Measurements from ENCODE around the gene SYNGAP1. TPM values are rescaled to one million over a fixed set of nuclear protein-coding genes. Genes with fewer than 3 reads are reported as not detected.

SYNGAP1 gene
- total and polyA plus RNA-seq, 2 of the 8 experiments (the other 6 are each of a cell fraction or from before 2014, with no cell fraction given), result 31.0 to 101 TPM

DNA sequence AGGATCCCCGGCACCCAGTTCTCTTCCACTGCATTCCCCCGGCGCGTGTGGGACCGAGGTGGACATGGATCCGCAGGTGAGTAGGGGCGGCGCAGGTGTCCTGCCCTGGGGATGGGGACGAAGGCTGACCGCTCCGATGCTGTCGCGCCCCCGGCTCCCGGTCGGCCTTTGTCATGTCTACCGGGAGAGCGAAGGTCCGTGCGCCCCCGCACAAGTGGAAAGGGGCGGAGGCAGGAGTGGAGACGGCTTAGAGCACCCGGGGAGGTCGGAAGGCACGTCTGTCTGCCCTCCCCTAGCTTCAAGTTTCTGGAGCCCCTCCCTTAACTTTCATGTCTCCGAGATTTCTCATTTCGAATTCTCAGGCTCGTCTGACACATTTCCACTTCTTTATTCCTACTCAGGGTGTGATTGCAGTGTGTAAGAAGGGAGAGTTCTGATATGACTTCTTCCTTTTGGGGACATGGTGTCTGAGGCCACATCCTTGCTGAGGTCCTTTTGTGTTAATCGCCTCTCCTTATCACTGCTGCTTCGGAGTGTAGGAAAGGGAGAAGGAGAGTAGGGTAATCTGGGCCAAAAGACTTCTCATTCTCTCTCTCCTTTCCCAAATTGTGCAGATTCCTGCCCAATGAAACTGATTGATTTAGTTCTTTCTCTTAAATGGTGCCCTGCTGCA, 27.8 kb upstream of the SYNGAP1 start (continued):
- TF ChIP-seq CHD7 (IDR thresholded peaks at IDR 0.05; ENCODE audit: insufficient replicate concordance, low read length), result no peak
- no peak for TF ChIP-seq RNF2 (IDR thresholded peaks at IDR 0.05; ENCODE audit: borderline replicate concordance, low read depth, low read length, missing control alignments, poor library complexity, severe bottlenecking)
- no peak for TF ChIP-seq BRCA1 (IDR thresholded peaks at IDR 0.05; ENCODE audit: low read depth, low read length)
- no peak for TF ChIP-seq SUZ12 (IDR thresholded peaks at IDR 0.05; ENCODE audit: low read length)
- TF ChIP-seq SIN3A (conservative IDR thresholded peaks at IDR 0.05 in 1 of 2, IDR thresholded peaks at IDR 0.05 in 1 of 2; ENCODE audit: low read depth in 1 of 2, low read length in 2 of 2), result peak in 1 of 2 experiments; percentile 10; a peak in 1 of 4 replicates
- TF ChIP-seq PHF8 (conservative IDR thresholded peaks at IDR 0.05; ENCODE audit: low read depth, low read length), result peak; percentile 77
- no peak for TF ChIP-seq SP2 (IDR thresholded peaks at IDR 0.05; ENCODE audit: low read length)
- TF ChIP-seq, protein P1, sequence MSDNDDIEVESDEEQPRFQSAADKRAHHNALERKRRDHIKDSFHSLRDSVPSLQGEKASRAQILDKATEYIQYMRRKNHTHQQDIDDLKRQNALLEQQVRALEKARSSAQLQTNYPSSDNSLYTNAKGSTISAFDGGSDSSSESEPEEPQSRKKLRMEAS (IDR thresholded peaks at IDR 0.05), result no peak
- no peak for TF ChIP-seq TCF12 (IDR thresholded peaks at IDR 0.05; ENCODE audit: low read depth, low read length)
- TF ChIP-seq SRF (IDR thresholded peaks at IDR 0.05; ENCODE audit: low read depth, low read length), result no peak
